Ascending aorta (tissue), 2 donors: ENCODE measurements around the gene TCF4. TPM values are rescaled to one million over a fixed set of nuclear protein-coding genes. Genes with fewer than 3 reads are reported as not detected.

Experiments
- DNase-seq, 2 donors: peaks; one replicate each; pipeline ENCODE4 v3.0.0-alpha.2; 2019; ENCODE audit warnings: low spot score in 2 of 2
- H3K27ac ChIP-seq, 2 donors: fragments of 200-600 bp; sonication (generic); one replicate each; pipeline ENCODE4 v1.5.1; 2016 to 2017; ENCODE audit warnings: mild to moderate bottlenecking in 1 of 2
- H3K27me3 ChIP-seq: fragments of 200-600 bp; sonication (generic); one replicate; pipeline ENCODE4 v1.5.1; 2017
- H3K36me3 ChIP-seq, 2 donors: fragments of 200-600 bp; sonication (generic); one replicate each; pipeline ENCODE4 v1.5.1; 2016
- H3K4me1 ChIP-seq, 2 donors: fragments of 200-600 bp; sonication (generic); one replicate each; pipeline ENCODE4 v1.5.1; 2016 to 2017; ENCODE audit warnings: mild to moderate bottlenecking in 1 of 2
- H3K4me3 ChIP-seq, 2 donors: fragments of 200-600 bp; sonication (generic); one replicate each; pipeline ENCODE4 v1.5.1; 2016 to 2017; ENCODE audit warnings: mild to moderate bottlenecking in 1 of 2
- H3K9me3 ChIP-seq, 2 donors: fragments of 200-600 bp; sonication (generic); one replicate each; pipeline ENCODE4 v1.5.1; 2016
- CTCF ChIP-seq, 3 experiments: fragments of 200-600 bp in 2 of 3; fragments of 450-650 bp in 1 of 3; sonication (generic) in 2 of 3; IDR thresholded peaks; one replicate each; pipeline ENCODE4 v1.5.1; 2016 to 2019; ENCODE audit warnings: antibody characterized with exemption in 3 of 3, mild to moderate bottlenecking in 1 of 3, moderate library complexity in 1 of 3
- intact Hi-C: fragments of 100-400 bp; cut with DNase I; formaldehyde crosslinking; loops from one replicate; pipeline ENCODE4 v1.15.1; 2023
- total RNA-seq: library from RNA; depleted of rRNA; stranded (reverse); fragments of >200 nt; gene quantifications from one replicate; pipeline ENCODE4 v1.1.0, GENCODE V29; 2016

The TCF4 gene
- total RNA-seq, 1 donor from 2014 or later: 180 TPM

GRCh38 chr18:55443776-55444175 is 144.2 kb downstream of the TCF4 start:
- Histone ChIP-seq H3K27ac (no peak overlapping the region), H3K4me1 (no peaks in the 10 kb centered on the region), H3K9me3 (no peaks in the 10 kb centered on the region), H3K27me3 (no peaks in the 10 kb centered on the region), H3K36me3 (no peaks in the 10 kb centered on the region), H3K4me3 (no peak overlapping the region)
- intact Hi-C loops: no loop called here
- TF ChIP-seq CTCF (IDR thresholded peaks at IDR 0.05): no peak
- no peak for DNase-seq

- intact Hi-C loops: no loop called here
- no peaks in the 10 kb centered on the region for H3K9me3 ChIP-seq
- H3K36me3 ChIP-seq: no peaks in the 10 kb centered on the region
- TF ChIP-seq CTCF (IDR thresholded peaks at IDR 0.05): no peak
- DNase-seq: no peak
- no peak overlapping the region for H3K27ac ChIP-seq
- no peaks in the 10 kb centered on the region for H3K4me1 ChIP-seq
- H3K4me3 ChIP-seq: no peak overlapping the region
- H3K27me3 ChIP-seq: no peaks in the 10 kb centered on the region
Observed at GRCh38 chr18:55442561-55442960, 145.4 kb downstream of the TCF4 start.

GRCh38 chr18:55440988-55441387 is 147.0 kb downstream of the TCF4 start:
- Histone ChIP-seq H3K27me3 (no peaks in the 10 kb centered on the region), H3K9me3 (no peaks in the 10 kb centered on the region), H3K27ac (no peak overlapping the region), H3K4me3 (no peak overlapping the region), H3K36me3 (no peaks in the 10 kb centered on the region), H3K4me1 (no peaks in the 10 kb centered on the region)
- no peak for TF ChIP-seq CTCF (IDR thresholded peaks at IDR 0.05)
- intact Hi-C loops: no loop called here
- no peak for DNase-seq

- no peak for DNase-seq
- Histone ChIP-seq H3K9me3 (no peaks in the 10 kb centered on the region), H3K27me3 (no peaks in the 10 kb centered on the region), H3K36me3 (no peaks in the 10 kb centered on the region), H3K4me1 (no peaks in the 10 kb centered on the region), H3K4me3 (no peak overlapping the region), H3K27ac (no peak overlapping the region)
- intact Hi-C loops: no loop called here
- no peak for TF ChIP-seq CTCF (IDR thresholded peaks at IDR 0.05)
Observed at GRCh38 chr18:55439056-55439455, 148.9 kb downstream of the TCF4 start.

GRCh38 chr18:55435592-55435991 is 152.4 kb downstream of the TCF4 start:
- Histone ChIP-seq H3K4me3 (no peak overlapping the region), H3K27ac (no peak overlapping the region), H3K36me3 (no peaks in the 10 kb centered on the region), H3K27me3 (no peaks in the 10 kb centered on the region), H3K4me1 (no peaks in the 10 kb centered on the region), H3K9me3 (no peaks in the 10 kb centered on the region)
- intact Hi-C loops: no loop called here
- no peak for TF ChIP-seq CTCF (IDR thresholded peaks at IDR 0.05)
- DNase-seq: no peak

GRCh38 chr18:55433648-55434047 is 154.3 kb downstream of the TCF4 start:
- H3K4me1 ChIP-seq: no peaks in the 10 kb centered on the region
- H3K27me3 ChIP-seq: no peaks in the 10 kb centered on the region
- no peak for TF ChIP-seq CTCF (IDR thresholded peaks at IDR 0.05)
- H3K27ac ChIP-seq: no peak overlapping the region
- no peaks in the 10 kb centered on the region for H3K9me3 ChIP-seq
- H3K36me3 ChIP-seq: no peaks in the 10 kb centered on the region
- no peak for DNase-seq
- no peak overlapping the region for H3K4me3 ChIP-seq
- intact Hi-C loops: no loop called here
